ENCODE data around the gene SF3A2.

The SF3A2 gene

DNA sequence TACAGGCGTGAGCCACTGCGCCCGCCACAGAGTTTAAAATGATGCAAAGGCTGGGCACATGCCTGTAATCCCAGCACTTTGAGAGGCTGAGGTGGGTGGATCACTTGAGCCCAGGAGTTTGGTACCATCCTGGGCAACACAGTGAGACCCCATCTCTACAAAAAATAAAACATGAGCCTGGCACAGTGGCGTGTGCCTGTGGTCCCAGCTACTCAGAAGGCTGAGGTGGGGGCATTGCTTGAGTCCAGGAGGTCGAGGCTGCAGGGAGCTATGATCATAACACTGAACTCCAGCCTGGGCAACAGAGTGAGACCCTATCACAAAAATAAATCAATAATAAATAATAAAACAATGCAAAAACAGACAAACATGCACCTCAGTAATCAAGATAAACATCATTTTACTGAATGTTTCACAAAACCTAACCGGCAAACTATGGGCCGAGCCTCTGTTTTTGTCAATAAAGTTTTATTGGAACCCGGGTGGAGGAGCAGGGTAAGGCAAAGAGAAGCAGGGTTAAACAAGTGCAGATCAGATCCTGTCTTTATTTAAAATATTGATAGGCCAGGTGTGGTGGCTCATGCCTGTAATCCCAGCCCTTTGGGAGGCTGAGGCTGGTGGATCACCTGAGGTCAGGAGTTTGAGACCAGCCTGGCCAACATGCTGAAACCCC, 47.3 kb downstream of the SF3A2 start:
- TF ChIP-seq, protein P1, sequence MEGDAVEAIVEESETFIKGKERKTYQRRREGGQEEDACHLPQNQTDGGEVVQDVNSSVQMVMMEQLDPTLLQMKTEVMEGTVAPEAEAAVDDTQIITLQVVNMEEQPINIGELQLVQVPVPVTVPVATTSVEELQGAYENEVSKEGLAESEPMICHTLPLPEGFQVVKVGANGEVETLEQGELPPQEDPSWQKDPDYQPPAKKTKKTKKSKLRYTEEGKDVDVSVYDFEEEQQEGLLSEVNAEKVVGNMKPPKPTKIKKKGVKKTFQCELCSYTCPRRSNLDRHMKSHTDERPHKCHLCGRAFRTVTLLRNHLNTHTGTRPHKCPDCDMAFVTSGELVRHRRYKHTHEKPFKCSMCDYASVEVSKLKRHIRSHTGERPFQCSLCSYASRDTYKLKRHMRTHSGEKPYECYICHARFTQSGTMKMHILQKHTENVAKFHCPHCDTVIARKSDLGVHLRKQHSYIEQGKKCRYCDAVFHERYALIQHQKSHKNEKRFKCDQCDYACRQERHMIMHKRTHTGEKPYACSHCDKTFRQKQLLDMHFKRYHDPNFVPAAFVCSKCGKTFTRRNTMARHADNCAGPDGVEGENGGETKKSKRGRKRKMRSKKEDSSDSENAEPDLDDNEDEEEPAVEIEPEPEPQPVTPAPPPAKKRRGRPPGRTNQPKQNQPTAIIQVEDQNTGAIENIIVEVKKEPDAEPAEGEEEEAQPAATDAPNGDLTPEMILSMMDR (IDR thresholded peaks at IDR 0.05; ENCODE audit: low read depth, low read length) = no peak
- no peaks in the 10 kb centered on the region for H3K9me3 ChIP-seq (ENCODE audit: severe bottlenecking)
- no peak for DNase-seq
- no peak overlapping the region for H3K4me3 ChIP-seq (ENCODE audit: low read depth, low read length)
- H3K36me3 ChIP-seq = no peaks in the 10 kb centered on the region
- no peaks in the 10 kb centered on the region for H3K27me3 ChIP-seq (ENCODE audit: insufficient read depth, low read depth, severe bottlenecking)
- H3K27ac ChIP-seq = no peak overlapping the region

DNA sequence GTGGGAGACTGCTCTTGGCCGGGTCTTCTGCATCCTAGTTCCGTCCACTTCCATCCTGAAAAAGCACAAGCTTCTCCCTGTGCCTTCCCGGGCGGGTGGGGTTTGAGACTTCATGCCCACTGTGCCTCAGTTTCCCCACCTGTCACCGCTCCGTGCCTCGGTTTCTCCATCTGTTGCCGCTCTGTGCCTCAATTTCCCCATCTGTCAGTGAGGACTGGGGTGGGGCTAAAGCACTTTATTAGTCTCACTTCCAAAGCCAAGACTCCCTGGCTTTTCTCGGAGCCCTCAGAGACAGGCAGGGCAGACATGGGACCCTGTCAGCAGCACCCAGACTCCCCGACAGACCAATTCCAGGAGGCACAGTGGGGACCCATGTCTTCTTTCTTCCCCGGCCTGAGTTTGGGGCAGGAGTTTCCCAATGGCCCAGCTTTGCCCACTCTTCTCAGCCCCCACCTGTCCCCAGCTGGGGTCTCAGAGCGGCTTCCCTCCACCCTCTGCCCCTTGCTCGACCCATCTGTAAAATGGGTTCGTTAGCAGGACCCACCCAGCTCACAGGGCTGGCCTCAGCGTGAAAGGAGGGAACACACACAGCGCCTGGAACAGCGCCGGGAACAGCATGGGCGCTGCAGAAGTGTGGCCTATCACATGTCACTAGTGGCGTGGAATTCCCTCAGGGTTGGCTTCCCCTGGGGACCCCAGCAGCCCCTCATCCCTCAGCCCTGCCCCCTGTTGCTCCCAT, 49.9 kb downstream of the SF3A2 start:
- no peak for DNase-seq
- no peaks in the 10 kb centered on the region for H3K9me3 ChIP-seq (ENCODE audit: severe bottlenecking)
- no peaks in the 10 kb centered on the region for H3K36me3 ChIP-seq
- TF ChIP-seq, protein P1 (IDR thresholded peaks at IDR 0.05; ENCODE audit: low read depth, low read length) = no peak
- H3K27ac ChIP-seq = no peak overlapping the region
- H3K27me3 ChIP-seq (ENCODE audit: insufficient read depth, low read depth, severe bottlenecking) = peaks cover 9% of the 10 kb centered on the region
- H3K4me3 ChIP-seq (ENCODE audit: low read depth, low read length) = no peak overlapping the region

DNA sequence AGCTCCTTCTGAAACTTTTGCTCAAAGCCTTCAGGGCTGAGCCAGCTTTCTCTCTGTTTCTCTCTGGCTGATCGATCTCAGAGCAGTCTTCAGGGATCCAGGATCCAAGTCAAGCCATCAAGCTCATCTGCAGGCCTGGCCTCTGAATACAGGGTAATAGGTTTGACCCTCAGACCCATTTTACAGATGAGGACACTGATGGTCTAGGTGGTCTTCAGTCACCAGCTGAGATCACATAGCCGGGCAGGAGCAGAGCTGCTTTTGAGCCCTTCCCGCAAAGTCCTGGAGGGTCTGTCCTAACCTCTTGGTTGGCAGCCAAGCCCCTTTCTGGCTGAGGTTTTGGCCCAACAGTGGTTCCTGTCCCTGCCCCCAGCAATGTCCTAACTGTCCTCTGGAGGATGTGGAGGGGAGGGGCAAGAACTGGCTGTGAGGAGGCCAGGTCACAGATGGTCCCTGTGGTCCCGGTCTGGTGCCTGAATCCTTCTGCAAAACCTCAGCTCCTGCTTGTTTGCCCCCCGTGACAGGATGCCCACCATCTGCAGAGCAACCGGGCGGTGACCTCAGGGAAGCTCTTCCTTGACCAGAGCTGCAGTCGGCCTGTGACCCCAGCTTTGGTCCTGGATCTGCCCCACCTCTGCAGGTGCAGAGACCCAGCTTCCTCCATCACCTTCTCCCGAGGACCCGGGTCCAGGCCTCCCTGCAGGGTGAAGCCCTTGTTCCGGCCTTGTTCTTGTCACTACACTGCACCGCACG, 51.1 kb downstream of the SF3A2 start:
- no peak overlapping the region for H3K27ac ChIP-seq
- peaks cover 9% of the 10 kb centered on the region for H3K27me3 ChIP-seq (ENCODE audit: insufficient read depth, low read depth, severe bottlenecking)
- no peaks in the 10 kb centered on the region for H3K9me3 ChIP-seq (ENCODE audit: severe bottlenecking)
- no peaks in the 10 kb centered on the region for H3K36me3 ChIP-seq
- H3K4me3 ChIP-seq (ENCODE audit: low read depth, low read length) = no peak overlapping the region
- TF ChIP-seq, protein P1 (IDR thresholded peaks at IDR 0.05; ENCODE audit: low read depth, low read length) = no peak
- DNase-seq = no peak

- peaks cover 9% of the 10 kb centered on the region for H3K27me3 ChIP-seq (ENCODE audit: insufficient read depth, low read depth, severe bottlenecking)
- H3K36me3 ChIP-seq = no peaks in the 10 kb centered on the region
- H3K4me3 ChIP-seq (ENCODE audit: low read depth, low read length) = no peak overlapping the region
- H3K27ac ChIP-seq = no peak overlapping the region
- DNase-seq = no peak
- no peaks in the 10 kb centered on the region for H3K9me3 ChIP-seq (ENCODE audit: severe bottlenecking)
- TF ChIP-seq, protein P1 (IDR thresholded peaks at IDR 0.05; ENCODE audit: low read depth, low read length) = no peak
These were observed 51.8 kb downstream of the SF3A2 start for GRCh38 chr19:2288338-2288817.

DNA sequence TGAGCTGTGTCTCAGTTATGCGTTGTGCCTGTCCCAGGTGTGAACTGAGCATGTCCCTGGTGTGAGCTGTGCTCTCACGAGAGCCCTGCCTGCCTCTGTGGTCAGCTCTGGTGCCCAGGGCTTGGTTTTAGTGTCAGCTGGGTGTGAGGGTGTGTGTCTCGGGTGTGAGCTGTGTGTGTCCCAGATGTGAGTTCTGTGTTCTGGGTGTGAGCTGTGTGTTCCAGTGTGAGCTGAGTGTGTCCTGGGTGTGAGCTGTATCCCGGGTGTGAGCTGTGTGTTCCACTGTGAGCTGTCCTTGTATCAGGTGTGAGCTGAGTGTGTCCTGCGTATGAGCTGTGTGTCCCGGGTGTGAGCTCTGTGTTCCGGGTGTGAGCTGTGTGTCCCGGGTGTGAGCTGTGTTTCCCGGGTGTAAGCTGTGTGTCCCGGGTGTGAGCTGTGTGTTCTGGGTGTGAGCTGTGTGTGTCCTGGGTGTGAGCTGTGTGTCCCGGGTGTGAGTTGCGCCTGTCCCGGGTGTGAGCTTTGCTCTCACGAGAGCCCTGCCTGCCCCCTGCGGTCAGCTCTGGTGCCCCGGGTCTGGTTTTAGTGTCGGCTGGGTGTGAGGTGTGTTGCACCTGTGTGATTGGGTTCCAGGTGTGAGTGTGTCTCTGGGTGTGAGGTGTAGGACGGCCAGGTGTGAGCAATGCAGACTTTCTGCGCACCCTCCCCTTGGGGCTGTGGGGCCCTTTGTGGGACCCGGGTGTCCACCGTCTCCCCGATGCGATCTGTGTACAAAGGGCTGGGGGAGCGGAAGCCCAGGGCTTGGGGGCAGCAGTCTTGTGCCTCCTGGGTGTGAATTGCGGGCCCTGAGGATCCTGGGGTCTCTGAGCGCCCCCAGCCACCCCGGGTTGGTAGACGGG, 52.4 kb downstream of the SF3A2 start:
- DNase-seq = no peak
- Histone ChIP-seq H3K27me3 (ENCODE audit: insufficient read depth, low read depth, severe bottlenecking) (peaks cover 9% of the 10 kb centered on the region), H3K4me3 (ENCODE audit: low read depth, low read length) (no peak overlapping the region), H3K9me3 (ENCODE audit: severe bottlenecking) (no peaks in the 10 kb centered on the region), H3K27ac (no peak overlapping the region), H3K36me3 (no peaks in the 10 kb centered on the region)
- TF ChIP-seq, protein P1 (IDR thresholded peaks at IDR 0.05; ENCODE audit: low read depth, low read length) = no peak

Data from WERI-Rb-1 (cell line).